Astrocyte of the spinal cord (primary cell): Measurements from ENCODE around the gene KCNS1.

Experiments
- DNase-seq: peaks from one replicate; pipeline ENCODE4 v3.0.0; 2011; ENCODE audit warnings: low read depth, low spot score
- H3K4me3 ChIP-seq: 2 replicates; pipeline ENCODE4 v1.5.1; 2011; ENCODE audit warnings: low read depth, mild to moderate bottlenecking, low read length, moderate library complexity
- in situ Hi-C: cut with HindIII; loops from 2 replicates; pipeline ENCODE4 v1.10.0; 2017; ENCODE audit warnings: low sequenced_read_pairs
- TF ChIP-seq, protein P1 (sequence below): IDR thresholded peaks from 2 replicates; pipeline ENCODE4 v1.5.1; 2012; ENCODE audit warnings: low read depth, mild to moderate bottlenecking, low read length, inconsistent platforms

The KCNS1 gene

GRCh38 chr20:45110301-45110700, 9.4 kb upstream of the KCNS1 start:
- TF ChIP-seq, protein P1, sequence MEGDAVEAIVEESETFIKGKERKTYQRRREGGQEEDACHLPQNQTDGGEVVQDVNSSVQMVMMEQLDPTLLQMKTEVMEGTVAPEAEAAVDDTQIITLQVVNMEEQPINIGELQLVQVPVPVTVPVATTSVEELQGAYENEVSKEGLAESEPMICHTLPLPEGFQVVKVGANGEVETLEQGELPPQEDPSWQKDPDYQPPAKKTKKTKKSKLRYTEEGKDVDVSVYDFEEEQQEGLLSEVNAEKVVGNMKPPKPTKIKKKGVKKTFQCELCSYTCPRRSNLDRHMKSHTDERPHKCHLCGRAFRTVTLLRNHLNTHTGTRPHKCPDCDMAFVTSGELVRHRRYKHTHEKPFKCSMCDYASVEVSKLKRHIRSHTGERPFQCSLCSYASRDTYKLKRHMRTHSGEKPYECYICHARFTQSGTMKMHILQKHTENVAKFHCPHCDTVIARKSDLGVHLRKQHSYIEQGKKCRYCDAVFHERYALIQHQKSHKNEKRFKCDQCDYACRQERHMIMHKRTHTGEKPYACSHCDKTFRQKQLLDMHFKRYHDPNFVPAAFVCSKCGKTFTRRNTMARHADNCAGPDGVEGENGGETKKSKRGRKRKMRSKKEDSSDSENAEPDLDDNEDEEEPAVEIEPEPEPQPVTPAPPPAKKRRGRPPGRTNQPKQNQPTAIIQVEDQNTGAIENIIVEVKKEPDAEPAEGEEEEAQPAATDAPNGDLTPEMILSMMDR, result no peak
- H3K4me3 ChIP-seq, result no peak overlapping the region
- in situ Hi-C loops, result no loop called here
- DNase-seq, result no peak

- no peak overlapping the region for H3K4me3 ChIP-seq
- no peak for DNase-seq
- in situ Hi-C loops, result no loop called here
- TF ChIP-seq, protein P1, result no peak
These were observed 8.7 kb upstream of the KCNS1 start for GRCh38 chr20:45109634-45110033.

DNA sequence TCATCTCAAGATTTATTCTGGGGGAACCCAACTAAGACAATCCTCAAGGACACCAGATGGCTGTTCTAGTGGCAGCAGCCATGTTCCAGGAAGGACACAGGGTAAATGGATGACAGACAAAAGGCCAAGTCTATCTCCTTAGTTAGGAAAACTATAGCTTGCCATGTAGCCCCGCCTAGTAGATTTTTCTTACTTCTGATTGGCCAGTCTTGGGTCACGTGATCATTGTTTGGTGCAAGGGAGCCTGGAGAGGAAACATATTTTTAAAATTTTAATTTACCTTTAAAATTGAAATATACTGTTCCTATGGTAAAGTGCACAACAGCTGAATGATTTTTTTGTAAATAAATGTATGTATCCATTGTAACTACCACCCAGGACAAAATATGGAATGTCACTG, 4.4 kb upstream of the KCNS1 start:
- TF ChIP-seq, protein P1, result no peak
- in situ Hi-C loops, result no loop called here
- DNase-seq, result no peak
- no peak overlapping the region for H3K4me3 ChIP-seq

- in situ Hi-C loops, result no loop called here
- no peak overlapping the region for H3K4me3 ChIP-seq
- TF ChIP-seq, protein P1, result no peak
- peak; percentile 77 for DNase-seq
These were observed 3.9 kb upstream of the KCNS1 start for GRCh38 chr20:45104786-45105185.

GRCh38 chr20:45103072-45103471, 2.1 kb upstream of the KCNS1 start:
- H3K4me3 ChIP-seq, result no peak overlapping the region
- no peak for DNase-seq
- TF ChIP-seq, protein P1, result no peak
- in situ Hi-C loops, result no loop called here

- TF ChIP-seq, protein P1, result no peak
- in situ Hi-C loops, result no loop called here
- no peak overlapping the region for H3K4me3 ChIP-seq
- no peak for DNase-seq
These were observed 465 bp upstream of the KCNS1 start for GRCh38 chr20:45101333-45101850.
